Measurements from ENCODE around the gene ANKRD12. TPM values are rescaled to one million over a fixed set of nuclear protein-coding genes. Genes with fewer than 3 reads are reported as not detected.
"Not testable (repeated sequence)": the region's sequence is repeated elsewhere in the genome, so short reads cannot be mapped to it uniquely, and the experiment has no call there.

ANKRD12 gene
- total RNA-seq, 6 experiments from 2014 or later, result 26.5 to 31.3 (median 29.8) TPM

DNA sequence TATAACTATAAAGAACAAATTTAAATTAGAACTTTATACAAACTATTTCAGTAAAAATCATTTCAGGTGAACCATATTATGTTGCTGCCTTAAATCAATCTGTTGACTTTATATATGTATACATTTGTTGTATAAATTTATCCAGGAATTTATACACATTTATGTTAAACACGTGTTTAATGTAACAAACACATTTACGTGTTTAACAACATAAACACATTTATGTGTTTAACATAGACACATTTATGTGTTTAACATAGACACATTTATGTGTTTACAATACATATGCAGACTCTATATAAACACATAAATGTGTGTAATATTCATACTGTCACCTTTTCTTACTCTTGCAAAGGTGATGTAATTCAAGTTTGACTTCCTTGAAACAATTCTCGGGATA lies 122.6 kb downstream of the ANKRD12 start:
- H3K4me1 Mint-ChIP-seq (ENCODE audit: low read depth), result no peaks in the 10 kb centered on the region
- H3K36me3 Mint-ChIP-seq (ENCODE audit: low read depth), result peaks cover 56% of the 10 kb centered on the region
- no peak overlapping the region for H3K27ac Mint-ChIP-seq
- TF ChIP-seq, protein P1, sequence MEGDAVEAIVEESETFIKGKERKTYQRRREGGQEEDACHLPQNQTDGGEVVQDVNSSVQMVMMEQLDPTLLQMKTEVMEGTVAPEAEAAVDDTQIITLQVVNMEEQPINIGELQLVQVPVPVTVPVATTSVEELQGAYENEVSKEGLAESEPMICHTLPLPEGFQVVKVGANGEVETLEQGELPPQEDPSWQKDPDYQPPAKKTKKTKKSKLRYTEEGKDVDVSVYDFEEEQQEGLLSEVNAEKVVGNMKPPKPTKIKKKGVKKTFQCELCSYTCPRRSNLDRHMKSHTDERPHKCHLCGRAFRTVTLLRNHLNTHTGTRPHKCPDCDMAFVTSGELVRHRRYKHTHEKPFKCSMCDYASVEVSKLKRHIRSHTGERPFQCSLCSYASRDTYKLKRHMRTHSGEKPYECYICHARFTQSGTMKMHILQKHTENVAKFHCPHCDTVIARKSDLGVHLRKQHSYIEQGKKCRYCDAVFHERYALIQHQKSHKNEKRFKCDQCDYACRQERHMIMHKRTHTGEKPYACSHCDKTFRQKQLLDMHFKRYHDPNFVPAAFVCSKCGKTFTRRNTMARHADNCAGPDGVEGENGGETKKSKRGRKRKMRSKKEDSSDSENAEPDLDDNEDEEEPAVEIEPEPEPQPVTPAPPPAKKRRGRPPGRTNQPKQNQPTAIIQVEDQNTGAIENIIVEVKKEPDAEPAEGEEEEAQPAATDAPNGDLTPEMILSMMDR (IDR thresholded peaks at IDR 0.05), result no peak
- H3K27me3 Mint-ChIP-seq (ENCODE audit: insufficient read depth), result no peaks in the 10 kb centered on the region
- no peaks in the 10 kb centered on the region for H3K9me3 Mint-ChIP-seq
- DNase-seq, result no peak
- H3K4me3 Mint-ChIP-seq, result no peak overlapping the region

DNA sequence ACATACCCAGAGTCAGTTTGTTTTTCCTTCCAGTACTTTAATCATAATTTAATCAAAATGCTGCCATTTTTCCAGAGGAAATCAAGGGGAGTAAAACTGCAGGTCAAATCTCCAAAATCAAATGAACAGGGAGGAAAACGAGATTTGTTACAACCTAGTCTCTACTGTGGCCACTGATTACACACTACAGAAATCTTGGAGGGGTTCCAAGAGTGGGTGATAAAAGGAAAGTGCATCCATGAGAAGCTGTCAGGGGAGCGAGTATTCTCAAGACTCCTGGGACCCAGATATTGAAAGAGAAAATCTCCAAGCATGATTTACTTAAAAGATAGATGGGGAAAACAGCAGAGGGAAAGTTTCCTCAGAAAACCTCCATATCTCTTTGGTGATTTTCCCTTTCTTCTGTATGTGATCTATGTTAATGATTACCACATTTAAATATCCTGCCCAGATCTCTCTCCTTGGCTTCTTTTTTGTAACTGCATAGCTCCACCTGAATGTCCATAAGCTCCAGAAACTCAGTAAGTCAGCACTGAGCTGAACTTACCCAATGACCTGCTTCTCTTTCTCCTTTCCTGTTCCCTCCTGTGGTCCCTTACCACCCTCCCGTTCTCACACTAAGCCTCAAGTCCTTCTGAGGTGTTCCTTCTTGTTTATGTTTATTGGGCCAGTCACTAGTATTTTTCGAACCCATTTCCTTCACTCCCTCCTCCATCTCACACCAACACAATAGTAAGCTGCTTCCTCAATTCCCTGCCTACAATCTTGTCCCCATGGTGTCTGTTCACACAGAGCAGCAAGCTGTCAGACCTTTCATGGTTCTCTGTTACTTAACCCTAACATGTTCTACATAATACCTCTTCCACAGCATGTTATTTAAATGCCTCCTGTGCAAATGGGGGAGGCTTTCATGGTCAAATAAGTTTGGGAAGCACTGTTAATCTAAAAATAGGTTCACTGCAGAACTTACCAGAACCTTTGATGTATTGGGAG lies 124.1 kb downstream of the ANKRD12 start:
- DNase-seq, result no peak
- Mint-ChIP-seq H3K27ac (no peak overlapping the region), H3K4me1 (ENCODE audit: low read depth) (no peaks in the 10 kb centered on the region), H3K4me3 (no peak overlapping the region), H3K36me3 (ENCODE audit: low read depth) (peaks cover 55% of the 10 kb centered on the region), H3K27me3 (ENCODE audit: insufficient read depth) (no peaks in the 10 kb centered on the region), H3K9me3 (no peaks in the 10 kb centered on the region)
- TF ChIP-seq, protein P1 (IDR thresholded peaks at IDR 0.05), result no peak

DNA sequence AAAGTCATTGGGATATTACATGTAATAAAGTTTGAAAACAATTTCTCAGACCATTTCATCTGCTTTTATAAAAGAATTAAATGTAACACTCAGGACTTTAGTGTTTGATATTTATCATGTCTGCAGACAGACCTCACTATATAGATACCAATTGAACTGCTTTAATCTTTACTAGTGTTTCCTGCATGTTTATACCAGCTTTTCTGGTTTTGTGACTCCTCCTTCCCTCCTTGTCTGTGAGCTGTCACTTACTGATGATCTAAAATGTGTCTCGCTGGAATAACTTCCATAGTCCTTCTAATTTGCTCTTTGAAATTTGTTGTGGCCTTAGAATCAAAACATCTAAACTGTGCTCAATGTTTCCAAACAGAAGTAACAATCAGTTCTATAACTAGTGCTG lies 126.7 kb downstream of the ANKRD12 start:
- TF ChIP-seq, protein P1 (IDR thresholded peaks at IDR 0.05), result no peak
- Mint-ChIP-seq H3K27me3 (ENCODE audit: insufficient read depth) (no peaks in the 10 kb centered on the region), H3K36me3 (ENCODE audit: low read depth) (peaks cover 55% of the 10 kb centered on the region), H3K9me3 (peaks cover 5% of the 10 kb centered on the region), H3K4me1 (ENCODE audit: low read depth) (no peaks in the 10 kb centered on the region), H3K4me3 (no peak overlapping the region), H3K27ac (no peak overlapping the region)
- no peak for DNase-seq

- not testable (repeated sequence) for DNase-seq; H3K9me3 Mint-ChIP-seq; H3K27me3 Mint-ChIP-seq (ENCODE audit: insufficient read depth); H3K4me3 Mint-ChIP-seq; H3K27ac Mint-ChIP-seq; H3K4me1 Mint-ChIP-seq (ENCODE audit: low read depth)
- peaks cover 55% of the 10 kb centered on the region for H3K36me3 Mint-ChIP-seq (ENCODE audit: low read depth)
Observed at GRCh38 chr18:9264797-9265196, 128.2 kb downstream of the ANKRD12 start.

DNA sequence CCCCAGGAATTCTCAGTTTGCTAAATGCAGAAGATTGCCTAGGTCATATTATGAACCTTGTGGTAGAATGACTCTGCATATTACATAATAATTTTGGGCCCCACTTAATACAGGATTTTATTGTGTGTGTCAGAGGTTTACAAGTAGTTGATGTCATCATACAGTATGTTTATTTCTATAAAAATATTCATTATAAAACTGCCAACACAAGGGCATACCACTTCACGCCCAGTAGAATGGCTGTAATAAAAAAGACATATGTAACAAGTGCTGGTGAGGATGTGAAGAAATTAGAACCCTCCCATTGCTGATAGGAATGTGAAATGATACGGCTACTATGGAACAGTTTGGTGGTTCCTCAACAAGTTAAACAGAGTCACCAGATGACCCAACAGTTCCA lies 136.6 kb downstream of the ANKRD12 start:
- peaks cover 4% of the 10 kb centered on the region; the same call in 1 of the 2 replicates for H3K9me3 Mint-ChIP-seq
- DNase-seq, result no peak
- no peak overlapping the region for H3K4me3 Mint-ChIP-seq
- H3K4me1 Mint-ChIP-seq (ENCODE audit: low read depth), result no peaks in the 10 kb centered on the region
- H3K27me3 Mint-ChIP-seq (ENCODE audit: insufficient read depth), result no peaks in the 10 kb centered on the region
- H3K36me3 Mint-ChIP-seq (ENCODE audit: low read depth), result peaks cover 23% of the 10 kb centered on the region
- TF ChIP-seq, protein P1 (IDR thresholded peaks at IDR 0.05), result no peak
- no peak overlapping the region for H3K27ac Mint-ChIP-seq

DNA sequence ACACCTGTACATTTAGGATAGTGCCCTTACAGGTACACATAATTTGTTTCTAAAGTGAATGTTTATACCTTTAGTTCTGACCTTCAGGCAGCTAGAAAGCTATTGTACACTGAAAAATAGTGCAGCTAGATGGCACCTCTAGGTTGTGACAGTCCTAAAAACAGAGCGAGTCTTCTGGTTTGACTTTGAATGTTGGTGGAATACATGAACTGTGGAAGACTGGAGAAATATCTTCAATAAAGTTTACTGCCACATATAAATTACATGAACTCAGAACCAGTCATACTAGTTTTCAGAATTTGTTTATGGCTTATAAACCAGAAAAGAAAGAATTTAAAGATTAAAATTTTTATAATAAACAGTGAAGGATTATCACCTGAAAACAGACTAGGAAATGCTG lies 139.3 kb downstream of the ANKRD12 start:
- H3K4me1 Mint-ChIP-seq (ENCODE audit: low read depth), result no peaks in the 10 kb centered on the region; the same call in 1 of the 2 replicates
- H3K27me3 Mint-ChIP-seq (ENCODE audit: insufficient read depth), result peaks cover 2% of the 10 kb centered on the region; the same call in 1 of the 2 replicates
- H3K9me3 Mint-ChIP-seq, result no peaks in the 10 kb centered on the region
- no peak overlapping the region for H3K27ac Mint-ChIP-seq
- TF ChIP-seq, protein P1 (IDR thresholded peaks at IDR 0.05), result no peak
- no peak for DNase-seq
- no peak overlapping the region for H3K4me3 Mint-ChIP-seq
- peaks cover 18% of the 10 kb centered on the region for H3K36me3 Mint-ChIP-seq (ENCODE audit: low read depth)
